Sigmoid colon (tissue), 4 donors: ENCODE data around the gene PDE1C.

Source experiments
- EP300 ChIP-seq, 4 donors: sonication (generic); formaldehyde crosslinking; IDR thresholded peaks; one replicate each; pipeline ENCODE4 v1.6.1; 2017; ENCODE audit warnings: antibody characterized with exemption in 4 of 4
- POLR2A ChIP-seq, 2 donors: fragments of 450-650 bp; IDR thresholded peaks; one replicate each; pipeline ENCODE4 v1.6.1; 2016; ENCODE audit warnings: antibody characterized with exemption in 2 of 2, mild to moderate bottlenecking in 2 of 2, moderate library complexity in 2 of 2
- POLR2AphosphoS5 ChIP-seq, 4 donors: sonication (generic); formaldehyde crosslinking; IDR thresholded peaks; one replicate each; pipeline ENCODE4 v1.6.1; 2017; ENCODE audit warnings: antibody characterized with exemption in 4 of 4
- TF ChIP-seq, protein P1 (sequence below), 4 experiments: fragments of 450-650 bp in 3 of 4; fragments of 200-600 bp in 1 of 4; IDR thresholded peaks; one replicate each; pipeline ENCODE4 v1.5.1; 2016 to 2019; ENCODE audit warnings: antibody characterized with exemption in 4 of 4, mild to moderate bottlenecking in 3 of 4, moderate library complexity in 2 of 4

DNA sequence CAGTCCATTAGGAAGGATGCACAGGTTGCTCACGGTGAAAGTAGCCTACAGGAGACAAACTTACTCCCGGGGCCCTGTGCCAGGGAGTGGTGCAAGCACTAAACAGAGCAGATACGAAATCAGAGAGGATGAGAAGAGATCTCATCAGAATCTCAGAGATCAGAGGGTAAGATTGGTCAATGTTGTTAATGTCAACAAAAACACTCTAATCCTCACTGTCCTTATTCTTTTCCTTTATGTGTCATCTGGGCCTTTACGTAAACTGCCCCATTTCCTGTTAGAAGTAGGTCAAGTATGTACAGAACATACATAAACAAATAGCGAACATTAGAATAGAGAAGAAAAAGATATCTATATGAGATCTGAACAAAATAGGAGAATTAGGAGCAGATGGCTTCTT, 220.1 kb downstream of the PDE1C start:
- TF ChIP-seq, protein P1, sequence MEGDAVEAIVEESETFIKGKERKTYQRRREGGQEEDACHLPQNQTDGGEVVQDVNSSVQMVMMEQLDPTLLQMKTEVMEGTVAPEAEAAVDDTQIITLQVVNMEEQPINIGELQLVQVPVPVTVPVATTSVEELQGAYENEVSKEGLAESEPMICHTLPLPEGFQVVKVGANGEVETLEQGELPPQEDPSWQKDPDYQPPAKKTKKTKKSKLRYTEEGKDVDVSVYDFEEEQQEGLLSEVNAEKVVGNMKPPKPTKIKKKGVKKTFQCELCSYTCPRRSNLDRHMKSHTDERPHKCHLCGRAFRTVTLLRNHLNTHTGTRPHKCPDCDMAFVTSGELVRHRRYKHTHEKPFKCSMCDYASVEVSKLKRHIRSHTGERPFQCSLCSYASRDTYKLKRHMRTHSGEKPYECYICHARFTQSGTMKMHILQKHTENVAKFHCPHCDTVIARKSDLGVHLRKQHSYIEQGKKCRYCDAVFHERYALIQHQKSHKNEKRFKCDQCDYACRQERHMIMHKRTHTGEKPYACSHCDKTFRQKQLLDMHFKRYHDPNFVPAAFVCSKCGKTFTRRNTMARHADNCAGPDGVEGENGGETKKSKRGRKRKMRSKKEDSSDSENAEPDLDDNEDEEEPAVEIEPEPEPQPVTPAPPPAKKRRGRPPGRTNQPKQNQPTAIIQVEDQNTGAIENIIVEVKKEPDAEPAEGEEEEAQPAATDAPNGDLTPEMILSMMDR (IDR thresholded peaks at IDR 0.05), result no peak
- TF ChIP-seq POLR2AphosphoS5 (IDR thresholded peaks at IDR 0.05), result no peak
- no peak for TF ChIP-seq POLR2A (IDR thresholded peaks at IDR 0.05)
- no peak for TF ChIP-seq EP300 (IDR thresholded peaks at IDR 0.05)
